ENCODE results near the gene ACTN1.

The ACTN1 gene

GRCh38 chr14:68924186-68925158 lies 54.6 kb downstream of the ACTN1 start:
- H3K9ac ChIP-seq: no peak overlapping the region
- no peaks in the 10 kb centered on the region for H4K20me1 ChIP-seq (ENCODE audit: insufficient read depth)
- no peak overlapping the region for H3K27ac ChIP-seq
- H3K36me3 ChIP-seq (ENCODE audit: insufficient read depth): no peaks in the 10 kb centered on the region
- no peak overlapping the region for H2AFZ ChIP-seq (ENCODE audit: low read depth)
- no peaks in the 10 kb centered on the region for H3K79me2 ChIP-seq (ENCODE audit: insufficient read depth, low read depth)
- H3K27me3 ChIP-seq (ENCODE audit: insufficient read depth, low read depth): no peaks in the 10 kb centered on the region
- H3K4me3 ChIP-seq (IDR thresholded peaks at IDR 0.05; ENCODE audit: insufficient read depth, low read depth, low read length): no peak overlapping the region
- TF ChIP-seq, protein P1, sequence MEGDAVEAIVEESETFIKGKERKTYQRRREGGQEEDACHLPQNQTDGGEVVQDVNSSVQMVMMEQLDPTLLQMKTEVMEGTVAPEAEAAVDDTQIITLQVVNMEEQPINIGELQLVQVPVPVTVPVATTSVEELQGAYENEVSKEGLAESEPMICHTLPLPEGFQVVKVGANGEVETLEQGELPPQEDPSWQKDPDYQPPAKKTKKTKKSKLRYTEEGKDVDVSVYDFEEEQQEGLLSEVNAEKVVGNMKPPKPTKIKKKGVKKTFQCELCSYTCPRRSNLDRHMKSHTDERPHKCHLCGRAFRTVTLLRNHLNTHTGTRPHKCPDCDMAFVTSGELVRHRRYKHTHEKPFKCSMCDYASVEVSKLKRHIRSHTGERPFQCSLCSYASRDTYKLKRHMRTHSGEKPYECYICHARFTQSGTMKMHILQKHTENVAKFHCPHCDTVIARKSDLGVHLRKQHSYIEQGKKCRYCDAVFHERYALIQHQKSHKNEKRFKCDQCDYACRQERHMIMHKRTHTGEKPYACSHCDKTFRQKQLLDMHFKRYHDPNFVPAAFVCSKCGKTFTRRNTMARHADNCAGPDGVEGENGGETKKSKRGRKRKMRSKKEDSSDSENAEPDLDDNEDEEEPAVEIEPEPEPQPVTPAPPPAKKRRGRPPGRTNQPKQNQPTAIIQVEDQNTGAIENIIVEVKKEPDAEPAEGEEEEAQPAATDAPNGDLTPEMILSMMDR (conservative IDR thresholded peaks at IDR 0.05; ENCODE audit: low read depth, low read length): no peak
- H3K4me2 ChIP-seq: no peak overlapping the region
- no peaks in the 10 kb centered on the region for H3K4me1 ChIP-seq (ENCODE audit: low read depth, poor library complexity, severe bottlenecking)

- no peak overlapping the region for H3K4me2 ChIP-seq
- no peak overlapping the region for H3K27ac ChIP-seq
These were observed 56.2 kb downstream of the ACTN1 start for GRCh38 chr14:68922886-68923285.

GRCh38 chr14:68922201-68922621 lies 56.9 kb downstream of the ACTN1 start:
- no peaks in the 10 kb centered on the region for H3K36me3 ChIP-seq (ENCODE audit: insufficient read depth)
- H3K4me2 ChIP-seq: no peak overlapping the region
- no peaks in the 10 kb centered on the region for H3K79me2 ChIP-seq (ENCODE audit: insufficient read depth, low read depth)
- no peak overlapping the region for H3K4me3 ChIP-seq (IDR thresholded peaks at IDR 0.05; ENCODE audit: insufficient read depth, low read depth, low read length)
- TF ChIP-seq, protein P1 (conservative IDR thresholded peaks at IDR 0.05; ENCODE audit: low read depth, low read length): no peak
- no peaks in the 10 kb centered on the region for H3K4me1 ChIP-seq (ENCODE audit: low read depth, poor library complexity, severe bottlenecking)
- no peak overlapping the region for H3K27ac ChIP-seq
- H2AFZ ChIP-seq (ENCODE audit: low read depth): no peak overlapping the region
- H3K9ac ChIP-seq: no peak overlapping the region
- H3K27me3 ChIP-seq (ENCODE audit: insufficient read depth, low read depth): no peaks in the 10 kb centered on the region
- H4K20me1 ChIP-seq (ENCODE audit: insufficient read depth): no peaks in the 10 kb centered on the region

More at GRCh38 chr14:68922886-68923285, 56.2 kb downstream of the ACTN1 start:
- Histone ChIP-seq H4K20me1 (ENCODE audit: insufficient read depth) (no peaks in the 10 kb centered on the region), H3K36me3 (ENCODE audit: insufficient read depth) (no peaks in the 10 kb centered on the region), H3K79me2 (ENCODE audit: insufficient read depth, low read depth) (no peaks in the 10 kb centered on the region), H3K4me1 (ENCODE audit: low read depth, poor library complexity, severe bottlenecking) (no peaks in the 10 kb centered on the region), H3K4me3 (IDR thresholded peaks at IDR 0.05; ENCODE audit: insufficient read depth, low read depth, low read length) (no peak overlapping the region), H2AFZ (ENCODE audit: low read depth) (no peak overlapping the region), H3K27me3 (ENCODE audit: insufficient read depth, low read depth) (no peaks in the 10 kb centered on the region), H3K9ac (no peak overlapping the region)
- TF ChIP-seq, protein P1 (conservative IDR thresholded peaks at IDR 0.05; ENCODE audit: low read depth, low read length): no peak

GRCh38 chr14:68921666-68922065 lies 57.4 kb downstream of the ACTN1 start:
- no peaks in the 10 kb centered on the region for H3K36me3 ChIP-seq (ENCODE audit: insufficient read depth)

More at GRCh38 chr14:68921666-68922065, 57.4 kb downstream of the ACTN1 start:
- Histone ChIP-seq H3K79me2 (ENCODE audit: insufficient read depth, low read depth) (no peaks in the 10 kb centered on the region), H3K4me3 (IDR thresholded peaks at IDR 0.05; ENCODE audit: insufficient read depth, low read depth, low read length) (no peak overlapping the region), H3K4me2 (no peak overlapping the region), H3K9ac (no peak overlapping the region), H3K27ac (no peak overlapping the region), H2AFZ (ENCODE audit: low read depth) (no peak overlapping the region), H4K20me1 (ENCODE audit: insufficient read depth) (no peaks in the 10 kb centered on the region), H3K27me3 (ENCODE audit: insufficient read depth, low read depth) (no peaks in the 10 kb centered on the region), H3K4me1 (ENCODE audit: low read depth, poor library complexity, severe bottlenecking) (no peaks in the 10 kb centered on the region)
- TF ChIP-seq, protein P1 (conservative IDR thresholded peaks at IDR 0.05; ENCODE audit: low read depth, low read length): no peak

All from KMS-11 (cell line).